Body of pancreas (tissue), 4 donors: Measurements from ENCODE around the gene MRPL14. TPM values are rescaled to one million over a fixed set of nuclear protein-coding genes. Genes with fewer than 3 reads are reported as not detected.

Experiments
- ATAC-seq: fragments of 150-250 bp; one replicate; pipeline ENCODE4 v1.9.1; 2016
- DNase-seq, 4 donors: peaks; one replicate each; pipeline ENCODE4 v3.0.0-alpha.2; 2019
- H3K27ac ChIP-seq, 4 donors: fragments of 200-600 bp; sonication (generic); 1 replicate in 3 of 4; 2 replicates in 1 of 4; pipeline versions ENCODE4 v1.5.1 to v1.6.1; 2016 to 2019; ENCODE audit warnings: mild to moderate bottlenecking in 1 of 4, mixed read lengths in 1 of 4, moderate library complexity in 1 of 4
- H3K27me3 ChIP-seq, 2 donors: fragments of 200-600 bp; sonication (generic); one replicate each; pipeline ENCODE4 v1.6.0; 2016; ENCODE audit warnings: mild to moderate bottlenecking in 1 of 2
- H3K36me3 ChIP-seq, 2 donors: fragments of 200-600 bp; sonication (generic); replicated peaks in 1 of 2; 2 replicates each; pipeline ENCODE4 v1.5.1; 2016; ENCODE audit warnings: low read depth in 2 of 2; ENCODE audit not compliant: insufficient read depth in 1 of 2
- H3K4me1 ChIP-seq: fragments of 200-600 bp; sonication (generic); one replicate; pipeline ENCODE4 v1.6.0; 2016
- H3K4me3 ChIP-seq, 2 donors: fragments of 200-600 bp; sonication (generic); 1 replicate in 1 of 2; 2 replicates in 1 of 2; pipeline ENCODE4 v1.5.1; 2016 to 2019
- H3K9me3 ChIP-seq, 3 donors: fragments of 200-600 bp; sonication (generic); 1 replicate in 2 of 3; 2 replicates in 1 of 3; pipeline ENCODE4 v1.5.1; 2016
- CTCF ChIP-seq, 7 experiments: fragments of 450-650 bp in 4 of 7; fragments of 200-600 bp in 3 of 7; sonication (generic) in 3 of 7; IDR thresholded peaks; one replicate each; pipeline ENCODE4 v1.5.1; 2016 to 2019; ENCODE audit warnings: antibody characterized with exemption in 7 of 7
- POLR2A ChIP-seq, 3 donors: fragments of 450-650 bp; IDR thresholded peaks; one replicate each; pipeline ENCODE4 v1.6.1; 2016; ENCODE audit warnings: antibody characterized with exemption in 3 of 3, mild to moderate bottlenecking in 2 of 3
- WGBS, 2 donors: methylation state at CpG; one replicate each; pipeline ENCODE4 v1.1.5; 2017; 5-methylcytosine and 5-hydroxymethylcytosine counted together
- intact Hi-C: fragments of 100-400 bp; cut with DNase I; formaldehyde crosslinking; loops from one replicate; pipeline ENCODE4 v1.15.1; 2023
- total RNA-seq, 2 donors: library from RNA; depleted of rRNA; stranded (reverse); fragments of >200 nt; gene quantifications; one replicate each; pipeline ENCODE4 v1.1.0, GENCODE V29; 2016

MRPL14 gene
- total RNA-seq, 2 donors from 2014 or later, result 14.8 to 20.8 TPM

- TF ChIP-seq POLR2A (IDR thresholded peaks at IDR 0.05), result no peak
- no peak for TF ChIP-seq CTCF (IDR thresholded peaks at IDR 0.05)
- Histone ChIP-seq H3K27me3 (no peaks in the 10 kb centered on the region), H3K4me3 (no peak overlapping the region), H3K27ac (no peak overlapping the region), H3K9me3 (no peaks in the 10 kb centered on the region), H3K36me3 (no peaks in the 10 kb centered on the region), H3K4me1 (peaks cover 4% of the 10 kb centered on the region)
- DNase-seq, result no peak
- intact Hi-C loops, result loop anchor here (5.0 to 10.0 kb wide), 2 partner anchors 62 to 175 kb away; partner anchors contain the start of gene SPATS1
- 63 to 69% methylated on average over 10 of the region's 10 CpGs for WGBS, 2 donors
- ATAC-seq, result no peak
Measured at GRCh38 chr6:44169886-44170570, 42.8 kb upstream of the MRPL14 start.

- H3K36me3 ChIP-seq, result no peaks in the 10 kb centered on the region
- TF ChIP-seq POLR2A (IDR thresholded peaks at IDR 0.05), result no peak
- no peak for TF ChIP-seq CTCF (IDR thresholded peaks at IDR 0.05)
- H3K4me3 ChIP-seq, result no peak overlapping the region
- H3K9me3 ChIP-seq, result no peaks in the 10 kb centered on the region
- H3K4me1 ChIP-seq, result peaks cover 4% of the 10 kb centered on the region
- DNase-seq (no peak), ATAC-seq (no peak)
- intact Hi-C loops, result no loop called here
- no peaks in the 10 kb centered on the region for H3K27me3 ChIP-seq
- 41 to 61% methylated on average over 9 of the region's 9 CpGs for WGBS, 2 donors
- H3K27ac ChIP-seq, result no peak overlapping the region
Measured at GRCh38 chr6:44169154-44169553, 41.9 kb upstream of the MRPL14 start.

- whole genome bisulfite sequencing, 2 donors, result 100% methylated on average over 1 of the region's 1 CpG
- no peaks in the 10 kb centered on the region for H3K36me3 ChIP-seq
- no peak overlapping the region for H3K4me3 ChIP-seq
- H3K27me3 ChIP-seq, result no peaks in the 10 kb centered on the region
- intact Hi-C loops, result no loop called here
- TF ChIP-seq POLR2A (IDR thresholded peaks at IDR 0.05) (no peak), CTCF (IDR thresholded peaks at IDR 0.05) (no peak)
- ATAC-seq, result no peak
- H3K9me3 ChIP-seq, result no peaks in the 10 kb centered on the region
- no peak overlapping the region for H3K27ac ChIP-seq
- peaks cover 11% of the 10 kb centered on the region for H3K4me1 ChIP-seq
- no peak for DNase-seq
Measured at GRCh38 chr6:44167567-44167966, 40.3 kb upstream of the MRPL14 start.

GRCh38 chr6:44166591-44167184 lies 39.4 kb upstream of the MRPL14 start:
- 42 to 71% methylated on average over 10 to 15 of the region's 16 CpGs for WGBS, 2 donors

More at GRCh38 chr6:44166591-44167184, 39.4 kb upstream of the MRPL14 start:
- peaks cover 19% of the 10 kb centered on the region for H3K4me1 ChIP-seq
- intact Hi-C loops, result no loop called here
- H3K27me3 ChIP-seq, result no peaks in the 10 kb centered on the region
- no peaks in the 10 kb centered on the region for H3K9me3 ChIP-seq
- H3K27ac ChIP-seq, result no peak overlapping the region
- no peak for ATAC-seq
- no peaks in the 10 kb centered on the region for H3K36me3 ChIP-seq
- no peak for DNase-seq
- no peak overlapping the region for H3K4me3 ChIP-seq
- no peak for TF ChIP-seq CTCF (IDR thresholded peaks at IDR 0.05)
- TF ChIP-seq POLR2A (IDR thresholded peaks at IDR 0.05), result no peak
